Activated B cell treated with CpG ODN at 0.5 μM for 24 hours (primary cell): ENCODE data around the gene KIAA0040. TPM values are rescaled to one million over a fixed set of nuclear protein-coding genes. Genes with fewer than 3 reads are reported as not detected.

Source experiments
- ATAC-seq: fragments of 200-7000 bp; cut with Tn5 transposase; one replicate; pipeline ENCODE4 v1.10.0; 2021; ENCODE audit warnings: low read depth, mild to moderate bottlenecking, moderate library complexity
- CTCF ChIA-PET: fragments of 350-600 bp; sonication (Branson Sonifier 250); formaldehyde crosslinking; loops from one replicate; lab custom pipeline; 2021; ENCODE audit warnings: antibody characterized with exemption; lab: Charles Lee
- POLR2A ChIA-PET: fragments of 350-600 bp; sonication (Branson Sonifier 250); formaldehyde crosslinking; loops from one replicate; lab custom pipeline; 2021; ENCODE audit warnings: antibody characterized with exemption; lab: Charles Lee
- DNase-seq: peaks from one replicate; pipeline ENCODE4 v3.0.0; 2022
- H3K27ac Mint-ChIP-seq: one replicate; pipeline ENCODE4 v1.8.0; 2020; ENCODE audit warnings: mixed read lengths
- H3K27me3 Mint-ChIP-seq: one replicate; pipeline ENCODE4 v1.8.0; 2021; ENCODE audit warnings: mixed read lengths
- H3K36me3 Mint-ChIP-seq: one replicate; pipeline ENCODE4 v1.8.0; 2021; ENCODE audit warnings: low read depth, mixed read lengths
- H3K4me1 Mint-ChIP-seq: one replicate; pipeline ENCODE4 v1.8.0; 2021; ENCODE audit warnings: mixed read lengths
- H3K4me3 Mint-ChIP-seq: one replicate; pipeline ENCODE4 v1.8.0; 2020; ENCODE audit warnings: mild to moderate bottlenecking, mixed read lengths
- H3K9me3 Mint-ChIP-seq: one replicate; pipeline ENCODE4 v1.8.0; 2020; ENCODE audit warnings: mixed read lengths
- intact Hi-C: fragments of 100-400 bp; cut with micrococcal nuclease; formaldehyde crosslinking; loops from one replicate; pipeline ENCODE4 v1.15.1; 2024
- total RNA-seq: library from RNA; stranded (reverse); gene quantifications from 2 replicates; pipeline ENCODE4 v1.2.3, GENCODE V29; 2022
- TF ChIP-seq, protein P1 (sequence below): fragments of 200-600 bp; IDR thresholded peaks from one replicate; pipeline ENCODE4 v1.8.0; 2022; ENCODE audit warnings: antibody characterized with exemption, mild to moderate bottlenecking

The KIAA0040 gene
- total RNA-seq, 1 donor from 2014 or later = 57.2 TPM

- H3K9me3 Mint-ChIP-seq = no peaks in the 10 kb centered on the region
- H3K36me3 Mint-ChIP-seq = no peaks in the 10 kb centered on the region
- H3K27ac Mint-ChIP-seq = no peak overlapping the region
- no peaks in the 10 kb centered on the region for H3K27me3 Mint-ChIP-seq
- intact Hi-C loops = loop anchor here (5.0 kb wide), 1 partner anchor 867 kb away; no protein-coding TSS in a partner anchor
- ChIA-PET CTCF (interaction anchor here (1.3 kb wide), 1 partner anchor 15 kb away, joined by 3 read pairs; no protein-coding TSS in a partner anchor), POLR2A (no interaction called here)
- DNase-seq = no peak
- peaks cover 3% of the 10 kb centered on the region for H3K4me1 Mint-ChIP-seq
- TF ChIP-seq, protein P1, sequence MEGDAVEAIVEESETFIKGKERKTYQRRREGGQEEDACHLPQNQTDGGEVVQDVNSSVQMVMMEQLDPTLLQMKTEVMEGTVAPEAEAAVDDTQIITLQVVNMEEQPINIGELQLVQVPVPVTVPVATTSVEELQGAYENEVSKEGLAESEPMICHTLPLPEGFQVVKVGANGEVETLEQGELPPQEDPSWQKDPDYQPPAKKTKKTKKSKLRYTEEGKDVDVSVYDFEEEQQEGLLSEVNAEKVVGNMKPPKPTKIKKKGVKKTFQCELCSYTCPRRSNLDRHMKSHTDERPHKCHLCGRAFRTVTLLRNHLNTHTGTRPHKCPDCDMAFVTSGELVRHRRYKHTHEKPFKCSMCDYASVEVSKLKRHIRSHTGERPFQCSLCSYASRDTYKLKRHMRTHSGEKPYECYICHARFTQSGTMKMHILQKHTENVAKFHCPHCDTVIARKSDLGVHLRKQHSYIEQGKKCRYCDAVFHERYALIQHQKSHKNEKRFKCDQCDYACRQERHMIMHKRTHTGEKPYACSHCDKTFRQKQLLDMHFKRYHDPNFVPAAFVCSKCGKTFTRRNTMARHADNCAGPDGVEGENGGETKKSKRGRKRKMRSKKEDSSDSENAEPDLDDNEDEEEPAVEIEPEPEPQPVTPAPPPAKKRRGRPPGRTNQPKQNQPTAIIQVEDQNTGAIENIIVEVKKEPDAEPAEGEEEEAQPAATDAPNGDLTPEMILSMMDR = no peak
- no peak for ATAC-seq
- no peak overlapping the region for H3K4me3 Mint-ChIP-seq
Observed at GRCh38 chr1:175129182-175129581, 63.4 kb downstream of the KIAA0040 start.

GRCh38 chr1:175128523-175128922 lies 64.1 kb downstream of the KIAA0040 start:
- ATAC-seq = no peak
- peaks cover 3% of the 10 kb centered on the region for H3K4me1 Mint-ChIP-seq
- H3K27ac Mint-ChIP-seq = no peak overlapping the region
- TF ChIP-seq, protein P1 = no peak
- intact Hi-C loops = loop anchor here (5.0 kb wide), 1 partner anchor 866 kb away; no protein-coding TSS in a partner anchor
- no peaks in the 10 kb centered on the region for H3K36me3 Mint-ChIP-seq
- H3K9me3 Mint-ChIP-seq = no peaks in the 10 kb centered on the region
- H3K4me3 Mint-ChIP-seq = no peak overlapping the region
- POLR2A ChIA-PET = no interaction called here
- H3K27me3 Mint-ChIP-seq = no peaks in the 10 kb centered on the region
- CTCF ChIA-PET = interaction anchor here (5.6 kb wide), 1 partner anchor 99 kb away, joined by 59 read pairs; no protein-coding TSS in a partner anchor
- no peak for DNase-seq

GRCh38 chr1:175127565-175127964 lies 65.0 kb downstream of the KIAA0040 start:
- intact Hi-C loops = loop anchor here (5.0 kb wide), 1 partner anchor 865 kb away; no protein-coding TSS in a partner anchor
- CTCF ChIA-PET = interaction anchor here (3.1 to 5.6 kb wide), 2 partner anchors 19 to 98 kb away, joined by 24 to 59 read pairs; no protein-coding TSS in a partner anchor
- TF ChIP-seq, protein P1 = no peak
- Mint-ChIP-seq H3K27ac (no peak overlapping the region), H3K27me3 (no peaks in the 10 kb centered on the region), H3K4me3 (no peak overlapping the region), H3K36me3 (no peaks in the 10 kb centered on the region), H3K4me1 (peaks cover 3% of the 10 kb centered on the region), H3K9me3 (no peaks in the 10 kb centered on the region)
- ATAC-seq = no peak
- POLR2A ChIA-PET = no interaction called here
- DNase-seq = no peak

DNA sequence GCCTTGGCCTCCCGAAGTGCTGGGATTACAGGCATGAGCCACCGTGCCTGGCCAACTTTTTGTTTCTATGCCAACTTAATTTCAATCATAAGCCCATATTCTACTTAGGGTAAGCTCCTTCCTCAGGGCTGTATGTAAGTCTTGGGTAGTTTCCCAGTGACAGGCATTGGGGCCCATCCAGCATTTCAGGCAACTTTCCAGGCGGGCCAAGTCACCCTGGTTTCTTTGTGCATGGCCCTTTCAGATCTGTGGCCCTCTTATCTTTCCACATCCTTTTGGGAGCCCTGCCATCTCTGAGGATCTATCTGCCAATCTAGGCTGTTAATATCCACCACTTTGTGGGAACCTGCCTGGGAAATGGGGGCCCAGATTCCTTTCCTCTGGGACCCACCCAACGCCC lies 66.2 kb downstream of the KIAA0040 start:
- POLR2A ChIA-PET = no interaction called here
- no peak overlapping the region for H3K27ac Mint-ChIP-seq
- no peaks in the 10 kb centered on the region for H3K36me3 Mint-ChIP-seq
- DNase-seq (no peak), ATAC-seq (no peak)
- H3K27me3 Mint-ChIP-seq = no peaks in the 10 kb centered on the region
- intact Hi-C loops = loop anchor here (5.0 kb wide), 1 partner anchor 864 kb away; no protein-coding TSS in a partner anchor
- TF ChIP-seq, protein P1 = no peak
- CTCF ChIA-PET = interaction anchor here (1.0 to 5.6 kb wide), 8 partner anchors 11 to 383 kb away, joined by 3 to 59 read pairs (median 9); no protein-coding TSS in a partner anchor
- no peak overlapping the region for H3K4me3 Mint-ChIP-seq
- H3K9me3 Mint-ChIP-seq = no peaks in the 10 kb centered on the region
- peaks cover 3% of the 10 kb centered on the region for H3K4me1 Mint-ChIP-seq

DNA sequence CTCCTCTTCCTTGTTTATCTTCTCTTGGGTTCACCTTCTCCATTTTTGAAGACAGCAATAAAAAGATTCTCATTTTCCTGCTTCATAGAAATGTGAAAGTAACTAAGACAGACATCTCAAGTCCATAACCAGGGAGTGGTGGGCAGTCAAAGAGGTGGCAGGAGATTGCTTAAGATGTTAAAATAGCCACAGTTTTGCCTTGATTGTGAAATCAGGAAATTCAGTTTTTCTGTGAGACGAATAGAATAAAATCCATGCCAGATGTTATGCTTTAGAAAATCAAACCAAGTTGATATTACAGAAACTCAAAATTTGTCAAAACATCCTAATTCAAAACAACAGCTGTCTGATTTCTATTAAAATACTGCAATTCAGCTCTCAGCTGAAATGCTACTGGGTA lies 67.7 kb downstream of the KIAA0040 start:
- intact Hi-C loops = loop anchor here (1.0 to 5.0 kb wide), 2 partner anchors 96 to 863 kb away; no protein-coding TSS in a partner anchor
- ATAC-seq (no peak), DNase-seq (no peak)
- Mint-ChIP-seq H3K4me3 (no peak overlapping the region), H3K36me3 (no peaks in the 10 kb centered on the region), H3K27ac (no peak overlapping the region), H3K27me3 (peaks cover 3% of the 10 kb centered on the region), H3K4me1 (no peaks in the 10 kb centered on the region), H3K9me3 (no peaks in the 10 kb centered on the region)
- ChIA-PET POLR2A (interaction anchor here (0.7 to 1.1 kb wide), 2 partner anchors 95 to 124 kb away, joined by 3 to 17 read pairs; no protein-coding TSS in a partner anchor), CTCF (interaction anchor here (0.5 to 5.6 kb wide), 22 partner anchors 9 to 1695 kb away, joined by 3 to 59 read pairs (median 6); partner anchors contain the start of gene MRPS14)
- TF ChIP-seq, protein P1 = no peak
